ENCODE data around the gene SLC39A8.

Gene SLC39A8

DNA sequence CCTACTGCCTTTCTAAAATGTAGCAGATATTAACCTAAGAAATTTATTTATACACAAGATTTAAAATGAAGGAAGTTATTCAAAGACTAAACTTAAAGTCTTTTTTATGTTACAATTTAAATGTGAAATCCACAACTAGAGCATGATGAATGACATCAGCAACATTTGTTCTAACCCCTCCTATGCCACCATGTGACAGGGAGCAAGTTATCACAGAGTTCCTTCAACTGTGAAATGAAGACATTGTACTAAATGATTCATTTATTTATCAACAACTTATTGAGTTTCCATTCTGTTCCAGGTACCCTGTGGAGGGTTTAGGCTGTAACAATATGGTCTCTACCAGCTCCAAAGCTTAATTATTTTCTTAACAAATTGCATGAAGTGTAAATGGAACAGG lies 76.9 kb downstream of the SLC39A8 start:
- no peak overlapping the region for H2BK5ac ChIP-seq (ENCODE audit: low read length)

DNA sequence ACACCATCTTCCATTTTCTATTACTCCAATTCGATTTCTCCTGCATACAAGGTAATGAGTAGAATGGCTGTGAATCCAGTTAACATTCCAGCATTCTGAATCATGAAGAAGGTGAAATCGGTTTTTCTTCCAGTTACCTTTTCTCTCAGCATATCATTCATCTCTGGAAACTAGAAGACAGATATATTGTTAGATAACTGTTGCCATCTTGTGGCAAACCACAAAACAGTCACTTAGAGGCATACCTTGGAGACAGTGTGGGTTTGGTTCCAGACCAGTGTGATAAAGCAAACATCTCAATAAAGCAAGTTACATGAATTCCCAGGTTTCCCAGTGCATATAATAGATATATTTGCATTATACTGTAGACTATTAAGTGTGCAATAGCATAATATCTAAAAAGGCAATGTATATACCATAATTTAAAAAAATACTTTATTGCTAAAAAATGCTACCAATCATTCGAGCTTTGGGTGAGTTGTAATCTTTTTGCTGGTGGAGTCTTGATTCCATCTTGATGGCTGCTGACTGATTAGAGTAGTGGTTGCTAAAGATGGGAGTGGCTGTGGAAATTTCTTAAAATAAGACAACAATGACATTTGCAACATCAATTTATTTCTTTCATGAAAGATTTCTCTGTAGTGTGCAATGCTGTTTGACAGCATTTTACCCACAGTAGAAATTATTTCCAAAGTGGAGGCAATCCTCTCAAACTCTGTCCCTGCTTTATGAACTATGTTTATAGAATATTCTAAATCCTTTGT lies 82.1 kb downstream of the SLC39A8 start:
- WGBS, 2 donors (ENCODE audit: extremely low coverage in 2 of 2, insufficient read length in 2 of 2, insufficient replicate concordance in 1 of 2), result no CpG with 5 or more reads among the region's 3 CpGs
- Histone ChIP-seq H3K18ac (ENCODE audit: low read length) (no peak overlapping the region), H2BK120ac (ENCODE audit: low read depth, low read length) (no peak overlapping the region), H3K4me2 (ENCODE audit: insufficient read depth, low read length, poor library complexity, severe bottlenecking) (no peak overlapping the region), H3K14ac (ENCODE audit: low read length) (no peak overlapping the region), H4K91ac (ENCODE audit: low read depth, low read length, poor library complexity) (no peak overlapping the region), H2AFZ (ENCODE audit: low read length) (no peak overlapping the region), H3K79me1 (ENCODE audit: low read depth, low read length) (no peaks in the 10 kb centered on the region), H2BK12ac (ENCODE audit: low read length) (no peak overlapping the region), H3K9ac (ENCODE audit: low read depth, low read length, poor library complexity) (no peak overlapping the region), H3K4me3 (ENCODE audit: low read length in 2 of 2) (no peak overlapping the region), H2AK5ac (ENCODE audit: low read depth, low read length) (no peak overlapping the region), H4K8ac (ENCODE audit: low read depth, low read length) (no peak overlapping the region), H3K9me3 (replicated peaks in 1 of 2; ENCODE audit: control insufficient read depth in 2 of 2, insufficient read depth in 1 of 2, low read depth in 1 of 2, low read length in 2 of 2) (no peaks in the 10 kb centered on the region), H3K4ac (ENCODE audit: low read length) (no peak overlapping the region), H2BK5ac (ENCODE audit: low read length) (no peak overlapping the region), H3K4me1 (ENCODE audit: control insufficient read depth in 2 of 2, insufficient read depth in 1 of 2, low read depth in 1 of 2, low read length in 2 of 2) (no peaks in the 10 kb centered on the region), H3K27ac (replicated peaks; ENCODE audit: low read length) (no peak overlapping the region), H2BK15ac (ENCODE audit: low read length) (no peak overlapping the region), H3K36me3 (replicated peaks in 1 of 2; ENCODE audit: control insufficient read depth in 2 of 2, insufficient read depth in 2 of 2, low read length in 2 of 2) (no peaks in the 10 kb centered on the region), H3K23ac (ENCODE audit: low read depth, low read length, poor library complexity) (no peak overlapping the region), H3K27me3 (ENCODE audit: control insufficient read depth in 3 of 3, insufficient read depth in 3 of 3, low read depth in 1 of 3, low read length in 3 of 3) (no peaks in the 10 kb centered on the region)
- peak; percentile 41 for DNase-seq (ENCODE audit: low spot score)

More for the DNA sequence above, 76.9 kb downstream of the SLC39A8 start:
- Histone ChIP-seq H4K91ac (ENCODE audit: low read depth, low read length, poor library complexity) (no peak overlapping the region), H3K9ac (ENCODE audit: low read depth, low read length, poor library complexity) (no peak overlapping the region), H3K4me3 (ENCODE audit: low read length in 2 of 2) (no peak overlapping the region), H3K27ac (replicated peaks; ENCODE audit: low read length) (no peak overlapping the region), H3K36me3 (replicated peaks in 1 of 2; ENCODE audit: control insufficient read depth in 2 of 2, insufficient read depth in 2 of 2, low read length in 2 of 2) (no peaks in the 10 kb centered on the region), H2AFZ (ENCODE audit: low read length) (no peak overlapping the region), H2BK15ac (ENCODE audit: low read length) (no peak overlapping the region), H2BK120ac (ENCODE audit: low read depth, low read length) (no peak overlapping the region), H3K4me2 (ENCODE audit: insufficient read depth, low read length, poor library complexity, severe bottlenecking) (no peak overlapping the region), H3K9me3 (replicated peaks in 1 of 2; ENCODE audit: control insufficient read depth in 2 of 2, insufficient read depth in 1 of 2, low read depth in 1 of 2, low read length in 2 of 2) (no peaks in the 10 kb centered on the region), H3K27me3 (ENCODE audit: control insufficient read depth in 3 of 3, insufficient read depth in 3 of 3, low read depth in 1 of 3, low read length in 3 of 3) (no peaks in the 10 kb centered on the region), H3K4me1 (ENCODE audit: control insufficient read depth in 2 of 2, insufficient read depth in 1 of 2, low read depth in 1 of 2, low read length in 2 of 2) (no peaks in the 10 kb centered on the region), H2BK12ac (ENCODE audit: low read length) (no peak overlapping the region), H3K79me1 (ENCODE audit: low read depth, low read length) (no peaks in the 10 kb centered on the region), H3K23ac (ENCODE audit: low read depth, low read length, poor library complexity) (no peak overlapping the region), H4K8ac (ENCODE audit: low read depth, low read length) (no peak overlapping the region), H2AK5ac (ENCODE audit: low read depth, low read length) (no peak overlapping the region), H3K14ac (ENCODE audit: low read length) (no peak overlapping the region), H3K18ac (ENCODE audit: low read length) (no peak overlapping the region), H3K4ac (ENCODE audit: low read length) (no peak overlapping the region)
- DNase-seq (ENCODE audit: low spot score), result no peak

DNA sequence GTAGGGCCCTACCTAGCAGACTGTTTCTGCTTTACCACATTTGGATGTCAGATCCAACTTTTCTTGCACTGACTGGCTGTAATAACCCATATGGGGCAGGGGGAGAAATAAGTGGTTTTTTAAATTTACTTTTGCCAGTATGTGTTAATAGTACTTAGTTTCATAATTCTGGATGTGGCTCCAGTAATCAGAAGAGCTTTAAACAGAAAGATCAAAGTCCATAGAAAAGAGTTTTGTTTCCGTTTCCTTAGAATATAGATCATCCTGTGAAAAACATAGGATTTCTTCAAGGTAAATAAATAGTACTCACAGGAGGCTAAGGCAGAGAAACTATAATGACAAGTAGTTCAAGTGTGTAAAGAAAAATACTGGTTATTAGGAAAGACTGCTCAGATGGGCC lies 85.6 kb downstream of the SLC39A8 start:
- Histone ChIP-seq H3K4me2 (ENCODE audit: insufficient read depth, low read length, poor library complexity, severe bottlenecking) (no peak overlapping the region), H3K27me3 (ENCODE audit: control insufficient read depth in 3 of 3, insufficient read depth in 3 of 3, low read depth in 1 of 3, low read length in 3 of 3) (no peaks in the 10 kb centered on the region), H4K8ac (ENCODE audit: low read depth, low read length) (no peak overlapping the region), H2AK5ac (ENCODE audit: low read depth, low read length) (no peak overlapping the region), H3K9me3 (replicated peaks in 1 of 2; ENCODE audit: control insufficient read depth in 2 of 2, insufficient read depth in 1 of 2, low read depth in 1 of 2, low read length in 2 of 2) (no peaks in the 10 kb centered on the region), H3K36me3 (replicated peaks in 1 of 2; ENCODE audit: control insufficient read depth in 2 of 2, insufficient read depth in 2 of 2, low read length in 2 of 2) (no peaks in the 10 kb centered on the region), H2BK5ac (ENCODE audit: low read length) (no peak overlapping the region), H2AFZ (ENCODE audit: low read length) (no peak overlapping the region), H3K79me1 (ENCODE audit: low read depth, low read length) (no peaks in the 10 kb centered on the region), H3K4me3 (ENCODE audit: low read length in 2 of 2) (no peak overlapping the region), H3K4ac (ENCODE audit: low read length) (no peak overlapping the region), H3K4me1 (ENCODE audit: control insufficient read depth in 2 of 2, insufficient read depth in 1 of 2, low read depth in 1 of 2, low read length in 2 of 2) (no peaks in the 10 kb centered on the region), H3K14ac (ENCODE audit: low read length) (no peak overlapping the region), H2BK12ac (ENCODE audit: low read length) (no peak overlapping the region), H3K9ac (ENCODE audit: low read depth, low read length, poor library complexity) (no peak overlapping the region), H2BK15ac (ENCODE audit: low read length) (no peak overlapping the region), H2BK120ac (ENCODE audit: low read depth, low read length) (no peak overlapping the region), H4K91ac (ENCODE audit: low read depth, low read length, poor library complexity) (no peak overlapping the region), H3K23ac (ENCODE audit: low read depth, low read length, poor library complexity) (no peak overlapping the region), H3K27ac (replicated peaks; ENCODE audit: low read length) (no peak overlapping the region), H3K18ac (ENCODE audit: low read length) (no peak overlapping the region)
- no peak for DNase-seq (ENCODE audit: low spot score)
- WGBS, 2 donors (ENCODE audit: extremely low coverage in 2 of 2, insufficient read length in 2 of 2, insufficient replicate concordance in 1 of 2), result no CpG with 5 or more reads among the region's 1 CpG

DNA sequence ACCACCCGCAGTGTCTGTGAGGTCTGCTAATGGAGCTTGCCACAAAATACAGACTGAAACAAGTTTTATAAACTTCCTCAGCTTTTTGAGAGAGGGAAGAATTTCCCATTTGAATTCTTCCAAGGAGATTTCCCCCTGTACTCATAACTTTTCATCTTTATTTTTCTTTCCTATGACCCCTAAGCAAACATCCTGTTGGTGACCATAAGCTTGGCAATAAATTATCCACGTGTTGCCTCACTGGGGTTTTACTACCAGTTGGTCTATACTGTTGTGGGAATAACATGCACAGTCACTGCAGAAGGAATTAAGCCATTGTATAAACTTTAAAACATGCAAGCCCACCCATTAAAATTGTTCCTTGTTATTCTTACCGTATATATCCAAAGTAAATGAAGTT lies 86.2 kb downstream of the SLC39A8 start:
- Histone ChIP-seq H3K27me3 (ENCODE audit: control insufficient read depth in 3 of 3, insufficient read depth in 3 of 3, low read depth in 1 of 3, low read length in 3 of 3) (no peaks in the 10 kb centered on the region), H3K4me3 (ENCODE audit: low read length in 2 of 2) (no peak overlapping the region), H3K9me3 (replicated peaks in 1 of 2; ENCODE audit: control insufficient read depth in 2 of 2, insufficient read depth in 1 of 2, low read depth in 1 of 2, low read length in 2 of 2) (no peaks in the 10 kb centered on the region), H4K91ac (ENCODE audit: low read depth, low read length, poor library complexity) (no peak overlapping the region), H3K14ac (ENCODE audit: low read length) (no peak overlapping the region), H2BK120ac (ENCODE audit: low read depth, low read length) (no peak overlapping the region), H3K36me3 (replicated peaks in 1 of 2; ENCODE audit: control insufficient read depth in 2 of 2, insufficient read depth in 2 of 2, low read length in 2 of 2) (no peaks in the 10 kb centered on the region), H2BK5ac (ENCODE audit: low read length) (no peak overlapping the region), H3K23ac (ENCODE audit: low read depth, low read length, poor library complexity) (no peak overlapping the region), H2BK12ac (ENCODE audit: low read length) (no peak overlapping the region), H3K4me2 (ENCODE audit: insufficient read depth, low read length, poor library complexity, severe bottlenecking) (no peak overlapping the region), H3K4me1 (ENCODE audit: control insufficient read depth in 2 of 2, insufficient read depth in 1 of 2, low read depth in 1 of 2, low read length in 2 of 2) (no peaks in the 10 kb centered on the region), H2AK5ac (ENCODE audit: low read depth, low read length) (no peak overlapping the region), H3K9ac (ENCODE audit: low read depth, low read length, poor library complexity) (no peak overlapping the region), H3K18ac (ENCODE audit: low read length) (no peak overlapping the region), H4K8ac (ENCODE audit: low read depth, low read length) (no peak overlapping the region), H3K79me1 (ENCODE audit: low read depth, low read length) (no peaks in the 10 kb centered on the region), H3K4ac (ENCODE audit: low read length) (no peak overlapping the region), H2BK15ac (ENCODE audit: low read length) (no peak overlapping the region), H2AFZ (ENCODE audit: low read length) (no peak overlapping the region), H3K27ac (replicated peaks; ENCODE audit: low read length) (no peak overlapping the region)
- no peak for DNase-seq (ENCODE audit: low spot score)
- no CpG with 5 or more reads among the region's 3 CpGs for WGBS, 2 donors (ENCODE audit: extremely low coverage in 2 of 2, insufficient read length in 2 of 2, insufficient replicate concordance in 1 of 2)
